GM19328 (cell line): ENCODE measurements around the gene CRTC2.
"Not testable (repeated sequence)": the region's sequence is repeated elsewhere in the genome, so short reads cannot be mapped to it uniquely, and the experiment has no call there.

Experiments
- ATAC-seq: cut with Tn5 transposase; IDR thresholded peaks from one replicate; pipeline ENCODE4 v1.9.1; 2021; ENCODE audit warnings: mild to moderate bottlenecking, moderate library complexity; ENCODE audit not compliant: unreplicated experiment

Gene CRTC2

GRCh38 chr1:153905908-153906307, 52.5 kb downstream of the CRTC2 start:
- ATAC-seq, result not testable (repeated sequence)

GRCh38 chr1:153903841-153904455, 54.5 kb downstream of the CRTC2 start:
- ATAC-seq, result no peak

GRCh38 chr1:153899509-153899908, 58.9 kb downstream of the CRTC2 start:
- ATAC-seq, result no peak
